MCF 10A (cell line): ENCODE measurements around the gene RGS3. TPM values are rescaled to one million over a fixed set of nuclear protein-coding genes. Genes with fewer than 3 reads are reported as not detected.
A peak's percentile ranks its signal among the peaks of the same experiment; 100 is the strongest.

Experiments
- BruUV-seq: library from RNA; stranded (reverse); fragments of 400-500 nt; replicated peaks from 2 replicates; lab custom pipeline; 2021; lab: Mats Ljungman, UMichigan
- CTCF ChIA-PET: fragments of 300-600 bp; sonication (Branson Sonifier 250); formaldehyde crosslinking; extraction: SDS; loops from one replicate; lab custom pipeline; 2021; ENCODE audit warnings: antibody characterized with exemption, inconsistent platforms; lab: Yijun Ruan, JAX
- POLR2A ChIA-PET: fragments of 300-600, 350-650 bp; sonication (Branson Sonifier 250); formaldehyde crosslinking; extraction: SDS; loops from one replicate; lab custom pipeline; 2020; ENCODE audit warnings: antibody characterized with exemption, inconsistent platforms; lab: Yijun Ruan, JAX
- DNase-seq: peaks from one replicate; pipeline ENCODE4 v3.0.0-alpha.2; 2018; ENCODE audit not compliant: unreplicated experiment
- H3K27ac Mint-ChIP-seq: one replicate; pipeline ENCODE4 v1.8.0; 2022; ENCODE audit warnings: mild to moderate bottlenecking, low read depth, mixed read lengths; ENCODE audit not compliant: unreplicated experiment
- H3K27me3 Mint-ChIP-seq: one replicate; pipeline ENCODE4 v1.8.0; 2022; ENCODE audit warnings: mixed read lengths; ENCODE audit not compliant: insufficient read depth, unreplicated experiment
- H3K36me3 Mint-ChIP-seq: one replicate; pipeline ENCODE4 v1.8.0; 2022; ENCODE audit warnings: mild to moderate bottlenecking, moderate library complexity, mixed read lengths; ENCODE audit not compliant: insufficient read depth, unreplicated experiment
- H3K4me1 Mint-ChIP-seq: one replicate; pipeline ENCODE4 v1.8.0; 2022; ENCODE audit warnings: mixed read lengths; ENCODE audit not compliant: insufficient read depth, unreplicated experiment
- H3K4me3 Mint-ChIP-seq: one replicate; pipeline ENCODE4 v1.8.0; 2022; ENCODE audit warnings: mild to moderate bottlenecking, moderate library complexity, mixed read lengths; ENCODE audit not compliant: unreplicated experiment
- H3K9me3 Mint-ChIP-seq: one replicate; pipeline ENCODE4 v1.8.0; 2022; ENCODE audit warnings: mixed read lengths; ENCODE audit not compliant: unreplicated experiment
- CTCF ChIP-seq: fragments of 200-600 bp; IDR thresholded peaks from one replicate; pipeline ENCODE4 v1.8.0; 2022; ENCODE audit warnings: antibody characterized with exemption, mild to moderate bottlenecking; ENCODE audit not compliant: unreplicated experiment
- intact Hi-C: fragments of 100-400 bp; cut with micrococcal nuclease; formaldehyde crosslinking; loops from 2 replicates; pipeline ENCODE4 v1.14.1; 2022
- total RNA-seq: library from RNA; stranded (reverse); gene quantifications from 2 replicates; pipeline ENCODE4 v1.2.3, GENCODE V29; 2022

RGS3 gene
- total RNA-seq, 1 experiment from 2014 or later = 32.1 TPM

- peak; percentile 48 for DNase-seq
- Mint-ChIP-seq H3K9me3 (no peaks in the 10 kb centered on the region), H3K27ac (peak overlapping the region; percentile 84), H3K36me3 (peaks cover 4% of the 10 kb centered on the region), H3K4me1 (peaks cover 32% of the 10 kb centered on the region), H3K4me3 (no peak overlapping the region), H3K27me3 (no peaks in the 10 kb centered on the region)
- BruUV-seq = no TSS peak
- no peak for TF ChIP-seq CTCF
- CTCF ChIA-PET = interaction anchor here (0.6 to 2.2 kb wide), 5 partner anchors 20 to 248 kb away, joined by 3 to 10 read pairs (median 4); no protein-coding TSS in a partner anchor
- intact Hi-C loops = no loop called here
- POLR2A ChIA-PET = interaction anchor here (0.8 to 1.3 kb wide), 7 partner anchors 8 to 295 kb away, joined by 3 to 6 read pairs (median 4); partner anchors contain the start of genes C9orf43, CDC26, POLE3 and PRPF4
Observed at GRCh38 chr9:113570749-113571711, 107.5 kb downstream of the RGS3 start.

GRCh38 chr9:113572076-113572861, 108.7 kb downstream of the RGS3 start:
- POLR2A ChIA-PET = interaction anchor here (1.3 kb wide), 1 partner anchor 12 kb away, joined by 5 read pairs; no protein-coding TSS in a partner anchor
- Mint-ChIP-seq H3K4me3 (no peak overlapping the region), H3K4me1 (peaks cover 30% of the 10 kb centered on the region), H3K27me3 (no peaks in the 10 kb centered on the region), H3K9me3 (no peaks in the 10 kb centered on the region), H3K27ac (peak overlapping the region; percentile 84), H3K36me3 (peaks cover 11% of the 10 kb centered on the region)
- no TSS peak for BruUV-seq
- no peak for DNase-seq
- TF ChIP-seq CTCF = no peak
- CTCF ChIA-PET = interaction anchor here (1.0 to 2.2 kb wide), 7 partner anchors 11 to 86 kb away, joined by 3 to 10 read pairs (median 4); no protein-coding TSS in a partner anchor
- intact Hi-C loops = no loop called here

GRCh38 chr9:113573046-113573958, 109.8 kb downstream of the RGS3 start:
- Mint-ChIP-seq H3K9me3 (no peaks in the 10 kb centered on the region), H3K4me1 (peaks cover 38% of the 10 kb centered on the region), H3K4me3 (no peak overlapping the region), H3K36me3 (peaks cover 11% of the 10 kb centered on the region), H3K27ac (no peak overlapping the region), H3K27me3 (no peaks in the 10 kb centered on the region)
- no peak for DNase-seq
- ChIA-PET CTCF (interaction anchor here (1.1 to 2.9 kb wide), 6 partner anchors 8 to 85 kb away, joined by 3 to 10 read pairs (median 4); no protein-coding TSS in a partner anchor), POLR2A (interaction anchor here (2.2 kb wide), 1 partner anchor 8 kb away, joined by 10 read pairs; no protein-coding TSS in a partner anchor)
- no peak for TF ChIP-seq CTCF
- intact Hi-C loops = no loop called here
- no TSS peak for BruUV-seq
